Measurements from ENCODE around the gene PRKCA. TPM values are rescaled to one million over a fixed set of nuclear protein-coding genes. Genes with fewer than 3 reads are reported as not detected.

Gene PRKCA
- polyA plus RNA-seq, 1 donor: 24.4 TPM

DNA sequence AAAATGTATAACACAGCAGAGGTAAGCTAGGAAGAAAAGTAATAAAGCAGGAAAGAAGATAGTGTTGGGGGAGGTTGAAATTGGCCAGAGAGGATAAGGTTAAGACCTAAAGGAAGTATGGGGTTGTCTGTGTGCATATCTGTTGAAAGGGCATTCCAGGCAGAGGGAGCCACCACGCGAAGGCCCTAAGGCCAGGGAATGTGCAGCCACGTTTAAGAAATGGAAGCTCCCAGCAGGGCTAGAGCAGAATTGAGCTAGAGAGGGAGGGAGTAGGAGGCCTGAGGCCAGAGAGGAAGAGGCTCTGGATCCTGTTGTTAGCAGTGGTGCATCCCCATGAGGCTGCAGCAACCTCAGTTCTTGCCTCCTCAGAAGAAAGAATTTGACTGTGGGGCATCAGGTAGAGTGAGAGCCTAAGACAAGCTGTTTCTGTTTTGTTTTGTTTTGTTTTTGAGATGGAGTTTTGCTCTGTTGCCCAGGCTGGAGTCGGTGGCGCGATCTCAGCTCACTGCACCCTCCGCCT is 473.5 kb downstream of the PRKCA start:
- Histone ChIP-seq H3K27ac (ENCODE audit: low read length) (no peak overlapping the region), H3K9me3 (ENCODE audit: control insufficient read depth, low read depth, low read length) (no peaks in the 10 kb centered on the region), H3K27me3 (ENCODE audit: control insufficient read depth, insufficient read depth, low read length) (no peaks in the 10 kb centered on the region), H3K36me3 (ENCODE audit: control insufficient read depth, insufficient read depth, low read length) (peaks cover 17% of the 10 kb centered on the region), H3K4me3 (ENCODE audit: low read length) (no peak overlapping the region), H3K4me1 (ENCODE audit: control insufficient read depth, insufficient read depth, low read length) (no peaks in the 10 kb centered on the region)
- DNase-seq: no peak
- WGBS (ENCODE audit: insufficient coverage, low lambda C conversion rate): no CpG with 5 or more reads among the region's 7 CpGs

DNA sequence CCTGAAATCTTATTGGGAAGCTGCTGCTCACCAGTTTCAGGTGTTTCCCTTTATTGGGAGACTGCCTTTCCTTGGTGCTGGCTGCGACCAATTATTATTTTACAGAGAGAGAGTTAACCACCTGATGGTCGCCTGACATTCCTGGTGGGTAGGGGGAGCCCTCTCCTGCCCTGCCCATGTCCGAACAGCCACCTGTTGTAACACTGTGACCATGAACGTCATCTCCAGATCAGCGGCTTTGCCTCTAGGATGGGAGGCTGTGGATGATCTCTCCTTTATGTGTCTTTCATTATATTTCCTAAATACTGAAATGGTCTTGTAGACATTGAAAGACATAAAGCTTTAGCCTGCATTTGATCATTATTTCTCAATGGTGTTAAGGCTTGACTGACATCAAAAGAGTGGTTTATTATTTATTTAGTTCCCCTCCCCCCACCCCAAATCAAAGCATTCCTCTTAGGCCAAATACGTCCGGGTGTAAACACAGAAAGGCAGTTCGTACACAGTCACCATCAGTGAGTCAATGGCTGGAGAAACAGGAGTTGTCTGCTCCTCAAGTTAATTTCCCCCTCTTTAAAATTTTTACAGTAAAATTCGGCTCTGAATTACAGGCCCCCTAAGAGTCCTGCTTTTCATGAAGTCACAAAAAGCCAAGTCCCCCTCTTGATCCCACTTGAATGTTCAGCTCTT is 474.7 kb downstream of the PRKCA start:
- WGBS (ENCODE audit: insufficient coverage, low lambda C conversion rate): no CpG with 5 or more reads among the region's 9 CpGs
- H3K9me3 ChIP-seq (ENCODE audit: control insufficient read depth, low read depth, low read length): no peaks in the 10 kb centered on the region
- H3K36me3 ChIP-seq (ENCODE audit: control insufficient read depth, insufficient read depth, low read length): peaks cover 17% of the 10 kb centered on the region
- H3K4me3 ChIP-seq (ENCODE audit: low read length): no peak overlapping the region
- no peaks in the 10 kb centered on the region for H3K27me3 ChIP-seq (ENCODE audit: control insufficient read depth, insufficient read depth, low read length)
- no peak overlapping the region for H3K27ac ChIP-seq (ENCODE audit: low read length)
- H3K4me1 ChIP-seq (ENCODE audit: control insufficient read depth, insufficient read depth, low read length): no peaks in the 10 kb centered on the region
- DNase-seq: no peak

DNA sequence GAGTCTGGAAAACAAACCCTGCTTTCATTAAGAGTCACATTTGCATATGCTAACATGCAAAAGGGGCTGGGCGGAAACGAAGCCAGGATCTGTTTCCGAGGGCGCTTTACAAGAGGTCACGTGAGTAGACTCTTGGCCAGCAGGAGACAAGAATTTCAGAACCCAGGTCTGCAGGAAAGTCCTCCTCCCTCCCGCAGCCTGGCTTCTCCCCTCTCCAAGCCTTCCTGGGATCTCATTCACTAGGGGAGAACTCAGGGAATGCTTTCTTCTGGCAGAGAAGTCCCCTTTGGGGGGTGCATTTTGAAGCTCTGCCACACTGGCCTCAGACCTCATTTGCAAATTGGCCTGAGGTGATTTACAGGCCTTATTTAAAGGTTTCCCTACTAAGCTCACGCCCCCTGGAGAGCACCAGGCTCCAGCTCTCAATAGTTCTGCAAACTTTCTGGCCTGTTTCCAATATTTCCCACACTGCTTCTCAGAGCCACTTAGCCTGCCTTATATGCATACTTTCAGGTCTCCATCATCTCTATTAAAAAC is 475.3 kb downstream of the PRKCA start:
- DNase-seq: peak in 1 of 2 donors; percentile 18
- H3K27me3 ChIP-seq (ENCODE audit: control insufficient read depth, insufficient read depth, low read length): no peaks in the 10 kb centered on the region
- H3K27ac ChIP-seq (ENCODE audit: low read length): no peak overlapping the region
- H3K9me3 ChIP-seq (ENCODE audit: control insufficient read depth, low read depth, low read length): no peaks in the 10 kb centered on the region
- H3K4me3 ChIP-seq (ENCODE audit: low read length): no peak overlapping the region
- peaks cover 21% of the 10 kb centered on the region for H3K36me3 ChIP-seq (ENCODE audit: control insufficient read depth, insufficient read depth, low read length)
- WGBS (ENCODE audit: insufficient coverage, low lambda C conversion rate): no CpG with 5 or more reads among the region's 7 CpGs
- no peaks in the 10 kb centered on the region for H3K4me1 ChIP-seq (ENCODE audit: control insufficient read depth, insufficient read depth, low read length)

DNA sequence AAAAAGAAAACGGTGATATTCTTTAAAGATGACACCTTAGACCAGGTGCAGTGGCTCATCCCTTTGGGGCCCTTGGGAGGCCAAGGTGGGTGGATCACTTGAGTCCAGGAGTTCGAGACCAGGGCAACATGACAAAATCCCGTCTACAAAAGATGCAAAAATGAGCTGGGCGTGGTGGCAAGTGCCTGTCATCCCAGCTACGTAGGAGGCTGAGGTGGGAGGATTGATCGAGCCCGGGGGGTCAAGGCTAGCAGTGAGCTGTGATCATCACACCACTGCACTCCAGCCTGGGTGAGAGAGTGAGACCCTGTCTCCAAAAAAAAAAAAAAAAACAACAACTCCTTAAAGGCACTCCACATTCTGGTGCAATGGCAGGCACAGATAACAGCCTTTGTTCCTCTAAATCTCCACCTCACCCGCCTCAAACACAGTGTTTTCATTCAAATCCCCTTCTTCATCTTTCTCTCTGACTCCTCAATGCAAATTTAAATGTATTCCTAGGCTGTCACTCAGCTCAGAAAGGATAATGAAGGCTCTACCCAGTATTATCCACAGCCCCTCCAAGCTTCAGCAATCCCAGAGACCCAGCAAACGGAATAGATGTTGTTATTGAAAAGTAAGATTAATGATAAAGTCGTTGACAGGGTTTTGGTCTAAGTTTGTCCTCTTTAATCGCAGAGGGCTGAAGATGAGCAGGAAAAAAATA is 476.3 kb downstream of the PRKCA start:
- WGBS (ENCODE audit: insufficient coverage, low lambda C conversion rate): 67% methylated on average over 3 of the region's 11 CpGs
- Histone ChIP-seq H3K27ac (ENCODE audit: low read length) (no peak overlapping the region), H3K27me3 (ENCODE audit: control insufficient read depth, insufficient read depth, low read length) (no peaks in the 10 kb centered on the region), H3K4me3 (ENCODE audit: low read length) (no peak overlapping the region), H3K9me3 (ENCODE audit: control insufficient read depth, low read depth, low read length) (no peaks in the 10 kb centered on the region), H3K36me3 (ENCODE audit: control insufficient read depth, insufficient read depth, low read length) (peaks cover 24% of the 10 kb centered on the region), H3K4me1 (ENCODE audit: control insufficient read depth, insufficient read depth, low read length) (no peaks in the 10 kb centered on the region)
- no peak for DNase-seq

DNA sequence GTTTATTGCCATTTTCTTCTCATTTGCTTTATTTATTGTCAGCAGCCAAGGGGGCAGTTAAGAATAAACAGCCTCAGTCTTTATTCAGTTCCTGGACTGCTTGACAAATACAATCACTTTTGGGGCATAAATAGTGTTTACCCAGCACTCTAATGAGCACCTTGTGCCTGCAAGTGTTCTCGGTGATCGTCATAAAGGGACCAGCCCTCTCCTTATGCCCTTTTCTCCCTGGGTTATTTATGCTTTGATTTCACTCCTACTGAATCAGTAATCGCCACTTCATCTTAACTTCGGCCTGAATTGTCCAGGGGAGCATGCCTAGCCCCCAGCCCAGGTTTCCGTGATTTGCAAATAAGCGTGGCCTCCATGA is 476.8 kb downstream of the PRKCA start:
- Histone ChIP-seq H3K27ac (ENCODE audit: low read length) (no peak overlapping the region), H3K4me3 (ENCODE audit: low read length) (no peak overlapping the region), H3K36me3 (ENCODE audit: control insufficient read depth, insufficient read depth, low read length) (peaks cover 19% of the 10 kb centered on the region), H3K4me1 (ENCODE audit: control insufficient read depth, insufficient read depth, low read length) (no peaks in the 10 kb centered on the region), H3K27me3 (ENCODE audit: control insufficient read depth, insufficient read depth, low read length) (no peaks in the 10 kb centered on the region), H3K9me3 (ENCODE audit: control insufficient read depth, low read depth, low read length) (no peaks in the 10 kb centered on the region)
- no CpG with 5 or more reads among the region's 6 CpGs for WGBS (ENCODE audit: insufficient coverage, low lambda C conversion rate)
- no peak for DNase-seq

DNA sequence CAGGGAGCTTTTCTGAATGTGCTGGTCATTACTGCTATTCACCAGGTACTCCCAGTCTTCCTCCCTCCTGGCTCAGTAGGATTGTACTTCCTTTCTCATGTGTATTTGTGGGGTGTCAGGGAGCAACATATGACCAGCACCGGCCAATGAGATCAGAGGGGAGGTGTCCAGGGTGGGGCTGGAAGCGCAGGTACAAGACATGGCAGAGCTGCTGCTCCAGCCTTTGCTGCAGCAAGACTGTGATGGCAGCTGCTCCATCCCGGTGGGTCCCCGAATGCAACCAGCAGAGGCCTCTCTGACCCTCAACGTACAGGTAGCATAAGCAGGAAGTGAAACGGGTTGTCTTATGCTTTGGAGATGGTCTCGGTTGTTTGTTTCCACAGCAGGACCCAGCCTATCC is 478.7 kb downstream of the PRKCA start:
- H3K27me3 ChIP-seq (ENCODE audit: control insufficient read depth, insufficient read depth, low read length): no peaks in the 10 kb centered on the region
- H3K4me1 ChIP-seq (ENCODE audit: control insufficient read depth, insufficient read depth, low read length): no peaks in the 10 kb centered on the region
- DNase-seq: no peak
- H3K9me3 ChIP-seq (ENCODE audit: control insufficient read depth, low read depth, low read length): no peaks in the 10 kb centered on the region
- no peak overlapping the region for H3K4me3 ChIP-seq (ENCODE audit: low read length)
- H3K27ac ChIP-seq (ENCODE audit: low read length): no peak overlapping the region
- H3K36me3 ChIP-seq (ENCODE audit: control insufficient read depth, insufficient read depth, low read length): peaks cover 15% of the 10 kb centered on the region
- WGBS (ENCODE audit: insufficient coverage, low lambda C conversion rate): no CpG with 5 or more reads among the region's 7 CpGs

DNA sequence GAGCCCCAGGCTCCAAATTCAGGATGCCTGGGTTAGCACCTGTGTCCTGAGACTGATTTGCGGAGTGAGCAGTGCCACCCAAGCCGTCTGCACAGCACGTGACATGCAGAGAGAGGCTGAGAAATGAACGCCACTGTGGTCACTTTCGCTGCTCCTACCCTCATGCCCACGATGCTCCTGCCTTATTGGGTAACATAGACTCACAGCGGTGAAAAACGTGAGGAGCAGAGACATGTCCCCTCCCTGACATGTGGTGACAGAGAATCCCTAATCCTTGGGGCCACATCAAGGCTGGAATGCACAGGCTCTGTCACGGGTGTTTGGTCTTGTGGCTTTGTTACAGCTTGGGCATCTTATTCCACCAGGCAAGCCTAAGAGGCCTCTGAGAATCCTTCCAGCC is 480.4 kb downstream of the PRKCA start:
- no peaks in the 10 kb centered on the region for H3K27me3 ChIP-seq (ENCODE audit: control insufficient read depth, insufficient read depth, low read length)
- H3K4me3 ChIP-seq (ENCODE audit: low read length): no peak overlapping the region
- no peaks in the 10 kb centered on the region for H3K9me3 ChIP-seq (ENCODE audit: control insufficient read depth, low read depth, low read length)
- H3K27ac ChIP-seq (ENCODE audit: low read length): no peak overlapping the region
- no peaks in the 10 kb centered on the region for H3K4me1 ChIP-seq (ENCODE audit: control insufficient read depth, insufficient read depth, low read length)
- no peak for DNase-seq
- peaks cover 19% of the 10 kb centered on the region for H3K36me3 ChIP-seq (ENCODE audit: control insufficient read depth, insufficient read depth, low read length)
- no CpG with 5 or more reads among the region's 9 CpGs for WGBS (ENCODE audit: insufficient coverage, low lambda C conversion rate)

DNA sequence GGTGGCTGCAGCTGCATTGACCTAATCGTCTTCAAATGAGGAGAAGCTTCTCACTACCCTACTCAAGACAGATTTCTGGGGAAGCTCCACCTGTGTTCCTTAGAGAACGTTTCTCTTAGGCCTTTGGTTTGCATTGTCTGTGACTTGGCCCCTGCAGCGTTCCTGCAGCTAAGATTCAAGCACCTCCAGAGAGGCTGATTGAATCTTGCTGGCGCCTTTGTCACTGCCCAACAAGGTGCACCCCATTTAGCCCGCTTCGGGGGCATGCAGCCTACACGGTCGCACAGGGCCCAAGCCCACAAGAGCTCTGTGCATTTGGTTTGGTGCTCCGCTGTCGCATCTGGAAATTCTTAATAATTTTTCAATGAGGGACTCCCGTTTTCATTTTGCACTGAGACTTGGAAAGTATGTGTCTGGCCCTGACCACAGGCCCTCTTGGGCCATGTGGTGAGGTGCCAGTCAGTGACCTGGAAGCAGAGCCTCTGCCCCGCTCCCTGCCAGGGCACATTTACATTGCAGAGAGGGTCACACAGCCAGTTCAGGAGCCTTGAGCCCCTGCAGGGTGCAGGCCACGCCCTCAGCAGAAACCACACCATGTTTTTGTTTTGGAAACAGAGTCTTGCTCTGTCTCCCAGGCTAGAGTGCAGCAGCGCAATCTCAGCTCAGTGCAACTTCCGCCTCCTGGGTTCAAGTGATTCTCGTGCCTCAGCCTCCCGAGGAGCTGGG is 481.4 kb downstream of the PRKCA start:
- Histone ChIP-seq H3K4me3 (ENCODE audit: low read length) (no peak overlapping the region), H3K36me3 (ENCODE audit: control insufficient read depth, insufficient read depth, low read length) (peaks cover 22% of the 10 kb centered on the region), H3K4me1 (ENCODE audit: control insufficient read depth, insufficient read depth, low read length) (no peaks in the 10 kb centered on the region), H3K27me3 (ENCODE audit: control insufficient read depth, insufficient read depth, low read length) (no peaks in the 10 kb centered on the region), H3K27ac (ENCODE audit: low read length) (no peak overlapping the region), H3K9me3 (ENCODE audit: control insufficient read depth, low read depth, low read length) (no peaks in the 10 kb centered on the region)
- DNase-seq: no peak
- WGBS (ENCODE audit: insufficient coverage, low lambda C conversion rate): no CpG with 5 or more reads among the region's 17 CpGs

DNA sequence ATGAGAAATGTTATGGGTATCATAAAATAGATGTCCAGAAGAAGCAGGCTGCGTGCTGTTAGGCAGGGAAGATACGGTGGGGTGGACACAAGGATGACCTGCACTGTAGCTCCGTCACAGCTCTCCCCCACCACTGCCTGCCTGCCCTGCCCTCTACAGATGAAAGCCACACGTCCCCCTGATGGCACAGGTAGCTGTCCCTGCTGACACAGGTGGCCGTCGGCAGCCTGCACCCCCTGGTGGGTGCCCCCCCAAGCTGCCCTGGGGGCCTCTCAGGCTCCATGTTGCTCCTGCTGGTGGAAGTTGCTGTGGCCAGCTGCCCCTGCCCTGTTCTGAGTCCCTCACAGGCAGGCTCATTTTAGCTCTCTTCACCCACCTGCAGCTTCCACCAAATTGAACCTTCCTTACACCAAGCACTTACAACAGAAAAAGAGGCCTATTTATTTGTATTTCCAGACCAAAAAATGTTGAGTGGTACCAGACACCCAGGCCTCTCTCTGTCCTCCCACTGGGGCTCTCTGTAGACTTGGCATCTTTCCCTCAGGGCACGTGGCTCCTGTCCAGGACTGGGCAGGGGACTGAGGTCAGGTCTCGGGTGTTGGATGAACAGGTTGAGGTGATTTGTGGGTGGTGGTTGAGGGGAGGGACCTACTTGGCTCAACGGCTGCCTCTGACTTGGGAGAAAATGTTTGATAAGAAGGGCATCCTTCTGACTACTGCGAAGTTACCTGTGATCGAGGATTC is 482.4 kb downstream of the PRKCA start:
- H3K4me1 ChIP-seq (ENCODE audit: control insufficient read depth, insufficient read depth, low read length): no peaks in the 10 kb centered on the region
- H3K27me3 ChIP-seq (ENCODE audit: control insufficient read depth, insufficient read depth, low read length): no peaks in the 10 kb centered on the region
- 80% methylated on average over 1 of the region's 11 CpGs for WGBS (ENCODE audit: insufficient coverage, low lambda C conversion rate)
- no peak overlapping the region for H3K27ac ChIP-seq (ENCODE audit: low read length)
- peaks cover 32% of the 10 kb centered on the region for H3K36me3 ChIP-seq (ENCODE audit: control insufficient read depth, insufficient read depth, low read length)
- no peak overlapping the region for H3K4me3 ChIP-seq (ENCODE audit: low read length)
- no peak for DNase-seq
- no peaks in the 10 kb centered on the region for H3K9me3 ChIP-seq (ENCODE audit: control insufficient read depth, low read depth, low read length)

DNA sequence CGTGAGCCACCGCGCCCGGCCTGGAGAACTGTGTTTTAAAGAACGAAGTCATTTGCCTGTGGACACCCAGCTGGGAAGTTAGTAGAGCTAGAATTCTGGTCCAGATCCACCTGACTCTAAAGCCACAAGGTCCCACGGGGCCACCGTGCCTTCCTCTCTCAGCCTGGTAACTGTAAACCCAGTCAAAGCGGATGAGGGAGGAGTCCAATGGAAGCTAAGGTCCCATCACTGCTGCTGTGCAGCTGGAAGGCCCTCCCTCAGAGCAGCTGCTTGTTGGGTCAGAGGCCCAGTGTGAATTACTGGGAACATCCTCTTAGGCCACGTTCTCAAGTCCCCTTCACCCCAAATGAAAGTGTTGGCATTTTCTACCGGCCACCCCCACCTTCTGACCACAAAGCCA is 483.7 kb downstream of the PRKCA start:
- Histone ChIP-seq H3K36me3 (ENCODE audit: control insufficient read depth, insufficient read depth, low read length) (peaks cover 40% of the 10 kb centered on the region), H3K27me3 (ENCODE audit: control insufficient read depth, insufficient read depth, low read length) (no peaks in the 10 kb centered on the region), H3K4me3 (ENCODE audit: low read length) (no peak overlapping the region), H3K27ac (ENCODE audit: low read length) (no peak overlapping the region), H3K9me3 (ENCODE audit: control insufficient read depth, low read depth, low read length) (no peaks in the 10 kb centered on the region), H3K4me1 (ENCODE audit: control insufficient read depth, insufficient read depth, low read length) (no peaks in the 10 kb centered on the region)
- DNase-seq: no peak
- WGBS (ENCODE audit: insufficient coverage, low lambda C conversion rate): no CpG with 5 or more reads among the region's 10 CpGs

Data from large intestine (tissue), 3 donors.